PFSK-1 (cell line): ENCODE data around the gene GNPAT.

ENCODE experiments used
- POLR2AphosphoS5 ChIP-seq: IDR thresholded peaks from 2 replicates; pipeline ENCODE4 v1.6.1; 2012; ENCODE audit warnings: low read depth, mild to moderate bottlenecking, control low read depth, low read length, moderate library complexity
- REST ChIP-seq, 2 experiments: IDR thresholded peaks; 2 replicates each; pipeline versions ENCODE4 v1.6.1 to v1.8.0; 2011 to 2012; ENCODE audit warnings: low read depth in 2 of 2, low read length in 2 of 2, control low read depth in 1 of 2, inconsistent platforms in 1 of 2, mild to moderate bottlenecking in 1 of 2, moderate library complexity in 1 of 2; ENCODE audit not compliant: insufficient read depth in 1 of 2
- TAF1 ChIP-seq: IDR thresholded peaks from 2 replicates; pipeline ENCODE4 v1.6.1; 2012; ENCODE audit warnings: low read length, control low read depth, borderline replicate concordance; ENCODE audit not compliant: insufficient read depth

- TF ChIP-seq POLR2AphosphoS5 (no peak), TAF1 (no peak), REST (IDR thresholded peaks at IDR 0.05; ENCODE audit: insufficient read depth in 1 of 2, low read depth in 2 of 2, low read length in 2 of 2) (no peak)
Measured at GRCh38 chr1:231208980-231209379, 32.0 kb upstream of the GNPAT start.
